Stimulated activated CD4-positive, alpha-beta T cell treated with anti-CD3 and anti-CD28 coated beads, Interleukin-12 subunit alpha, Interleukin-12 subunit beta, amount 100 ng/mL, for 4 hours (primary cell): ENCODE measurements around the gene PRR15.

ENCODE experiments used
- DNase-seq: peaks from one replicate; pipeline ENCODE4 v3.0.0-alpha.2; 2020

Gene PRR15

DNA sequence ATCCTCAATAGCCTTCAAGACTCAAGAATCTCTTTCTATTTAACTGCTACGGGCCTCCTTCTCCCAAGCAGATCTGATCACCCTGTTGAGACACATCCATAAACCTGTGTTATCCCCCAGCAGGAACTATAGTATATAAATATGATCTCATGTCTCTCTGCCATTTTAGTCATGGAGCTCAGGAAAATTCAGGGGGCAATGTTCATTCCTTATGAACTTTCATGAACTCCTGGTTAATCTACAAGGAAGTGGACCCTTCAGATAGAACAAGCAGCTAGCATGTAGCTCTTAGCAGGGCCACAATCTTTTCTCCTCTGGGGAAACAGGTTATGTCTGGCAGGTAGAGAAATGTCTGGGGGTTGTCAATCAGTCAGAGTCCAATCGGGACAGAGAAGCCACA, 8.9 kb downstream of the PRR15 start:
- DNase-seq: no peak

DNA sequence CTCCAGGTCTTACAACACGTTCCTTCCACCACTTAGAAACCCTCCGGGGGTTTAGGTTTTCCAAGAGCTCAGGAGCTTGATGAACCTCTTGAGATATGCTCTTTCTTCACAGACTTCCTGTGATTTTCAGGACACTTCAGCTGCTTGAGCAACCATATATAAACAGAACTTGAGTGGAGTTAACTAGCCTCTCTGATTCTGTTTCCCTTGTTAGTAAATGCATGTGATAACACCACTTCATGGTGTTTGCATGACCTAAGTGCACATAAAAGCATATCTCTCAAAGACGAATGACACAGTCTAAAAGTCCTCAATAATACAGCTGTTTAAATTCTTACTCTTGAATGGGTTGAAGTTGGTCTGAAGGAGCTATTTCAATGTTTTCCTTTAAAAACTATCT, 9.9 kb downstream of the PRR15 start:
- DNase-seq: no peak

DNA sequence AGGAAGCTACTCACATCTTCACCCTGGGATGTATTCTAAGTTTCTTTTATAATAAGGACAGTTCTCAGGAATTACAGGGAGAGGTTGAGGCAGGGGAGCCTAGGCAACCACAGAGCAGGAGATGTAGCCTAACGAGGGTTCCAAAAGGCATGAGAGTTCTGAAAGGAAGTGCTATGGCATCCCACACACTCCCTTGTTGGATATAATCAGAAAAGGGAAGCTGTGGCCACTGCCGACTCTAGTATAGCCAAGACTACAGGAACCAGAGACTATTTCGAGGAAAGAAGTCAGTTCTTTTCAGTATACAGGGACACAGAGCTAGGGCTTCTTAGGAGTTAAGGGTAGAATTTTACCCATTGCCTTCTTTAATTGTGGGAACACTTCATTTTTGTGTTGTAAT, 11.0 kb downstream of the PRR15 start:
- DNase-seq: no peak

DNA sequence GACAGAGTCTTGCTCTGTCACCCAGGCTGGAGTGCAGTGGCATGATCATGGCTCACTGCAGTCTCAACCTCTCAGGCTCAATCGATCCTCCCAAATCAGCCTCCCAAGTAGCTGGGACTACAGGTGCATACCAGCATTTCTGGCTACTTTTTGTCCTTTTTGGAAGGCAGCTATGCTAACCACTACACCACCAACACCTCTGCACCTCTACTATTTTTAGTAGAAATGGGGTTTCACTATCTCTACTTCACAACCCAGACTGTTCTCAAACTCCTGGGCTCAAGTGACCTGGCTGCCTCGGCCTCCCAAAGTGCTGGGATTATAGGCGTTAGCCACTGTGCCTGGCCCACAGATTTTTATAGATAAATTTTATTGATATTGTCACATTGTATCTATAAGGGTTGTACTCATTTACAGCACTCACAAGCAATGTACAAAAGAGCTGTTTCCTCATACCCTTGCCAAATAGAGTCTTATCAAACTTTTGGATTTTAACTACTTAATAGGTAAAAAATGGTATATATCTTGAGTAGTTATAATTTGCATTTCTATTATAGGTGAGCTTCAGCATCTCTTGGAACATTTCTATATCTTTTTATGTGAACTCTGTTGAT, 23.7 kb downstream of the PRR15 start:
- DNase-seq: no peak

DNA sequence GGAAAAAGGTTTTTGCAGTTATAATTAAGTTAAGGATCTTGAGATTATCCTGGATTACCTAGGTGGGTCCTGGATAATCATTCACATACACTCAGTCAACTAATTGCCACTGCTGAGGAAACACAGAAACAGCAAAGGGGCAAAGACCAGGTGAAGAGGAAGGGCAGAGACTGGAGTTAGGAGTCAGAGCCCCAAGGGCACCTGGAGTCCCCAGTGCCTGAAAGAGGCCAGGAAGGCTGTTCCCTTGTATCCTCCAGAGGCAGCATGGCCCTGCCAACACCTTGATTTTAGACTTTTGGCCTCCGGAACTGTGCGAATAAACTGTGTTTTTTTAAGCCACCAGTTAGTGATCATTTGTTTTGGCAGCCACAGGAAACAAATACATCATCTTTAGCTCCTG, 24.6 kb downstream of the PRR15 start:
- no peak for DNase-seq

DNA sequence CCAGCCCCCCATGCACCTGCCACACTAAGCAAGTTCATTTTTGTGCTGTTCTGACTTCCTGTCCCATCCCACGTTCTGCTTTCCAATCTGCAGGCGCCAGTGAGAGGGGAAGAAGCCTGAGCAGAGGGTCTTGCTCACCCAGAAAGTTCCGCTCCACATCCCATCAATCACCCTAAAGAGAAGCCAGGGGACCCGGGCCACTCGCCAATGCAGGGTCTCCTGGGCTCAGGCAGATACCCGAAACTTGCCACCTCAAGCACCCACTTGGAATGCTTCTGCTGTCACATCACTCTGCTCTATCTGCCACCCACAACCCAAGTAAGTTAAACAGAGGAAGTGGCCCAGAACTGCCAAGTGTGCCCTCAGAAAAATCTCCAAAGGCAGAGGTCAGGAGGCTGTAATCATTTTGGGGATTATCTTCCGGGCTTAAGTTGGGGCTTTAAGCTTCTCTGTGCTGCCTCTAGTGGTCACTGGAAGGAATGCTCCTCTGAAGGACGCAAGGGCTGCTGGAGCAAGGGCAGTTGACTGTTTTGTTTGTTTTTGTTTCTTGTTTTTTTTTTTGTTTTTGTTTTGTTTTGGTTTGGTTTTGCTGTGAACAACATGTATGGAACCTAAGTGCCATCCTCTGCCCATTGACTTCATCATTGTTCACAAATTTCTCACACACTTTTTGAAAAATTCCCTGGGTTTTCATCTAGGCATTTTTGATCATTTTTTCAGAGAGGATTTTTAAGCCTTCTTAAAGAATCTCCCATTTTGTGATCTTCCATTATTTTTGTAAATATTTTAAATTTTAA, 25.5 kb downstream of the PRR15 start:
- DNase-seq: no peak

DNA sequence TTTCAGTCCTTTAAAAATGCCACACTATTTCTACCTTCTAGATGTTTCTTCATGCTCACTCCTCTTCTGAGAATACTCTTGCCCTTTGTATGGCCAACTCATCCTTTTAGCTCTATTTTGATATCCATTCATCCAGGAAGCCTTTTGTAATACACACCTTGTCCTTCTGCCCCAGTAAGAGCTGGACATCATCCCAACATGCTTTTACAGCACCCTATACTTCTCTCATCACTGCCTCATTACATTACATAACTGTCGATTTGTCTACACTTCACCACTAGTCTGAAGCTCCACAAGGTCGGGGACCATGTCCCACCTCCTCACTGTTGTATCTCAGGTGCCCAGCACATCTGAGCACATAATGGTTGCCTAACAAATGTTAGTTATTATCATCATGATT, 29.2 kb downstream of the PRR15 start:
- no peak for DNase-seq

DNA sequence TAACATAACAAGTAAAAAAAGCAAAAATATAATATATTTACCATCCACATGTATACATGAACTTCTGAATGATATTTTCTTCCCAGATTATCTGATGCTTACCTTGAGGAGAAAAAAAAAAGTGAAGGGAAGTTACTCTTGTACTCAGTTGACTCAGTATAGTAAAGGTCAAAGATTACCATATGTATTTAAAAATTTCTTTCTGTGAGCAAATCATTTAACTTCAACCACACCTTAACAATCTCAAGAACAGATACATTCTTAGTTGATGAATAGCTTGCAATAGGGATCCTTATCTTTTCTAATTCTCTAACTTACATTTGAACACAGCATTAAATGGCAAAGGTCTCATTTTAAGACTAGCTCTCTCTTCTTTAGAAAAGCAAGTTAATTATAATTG, 29.8 kb downstream of the PRR15 start:
- no peak for DNase-seq

DNA sequence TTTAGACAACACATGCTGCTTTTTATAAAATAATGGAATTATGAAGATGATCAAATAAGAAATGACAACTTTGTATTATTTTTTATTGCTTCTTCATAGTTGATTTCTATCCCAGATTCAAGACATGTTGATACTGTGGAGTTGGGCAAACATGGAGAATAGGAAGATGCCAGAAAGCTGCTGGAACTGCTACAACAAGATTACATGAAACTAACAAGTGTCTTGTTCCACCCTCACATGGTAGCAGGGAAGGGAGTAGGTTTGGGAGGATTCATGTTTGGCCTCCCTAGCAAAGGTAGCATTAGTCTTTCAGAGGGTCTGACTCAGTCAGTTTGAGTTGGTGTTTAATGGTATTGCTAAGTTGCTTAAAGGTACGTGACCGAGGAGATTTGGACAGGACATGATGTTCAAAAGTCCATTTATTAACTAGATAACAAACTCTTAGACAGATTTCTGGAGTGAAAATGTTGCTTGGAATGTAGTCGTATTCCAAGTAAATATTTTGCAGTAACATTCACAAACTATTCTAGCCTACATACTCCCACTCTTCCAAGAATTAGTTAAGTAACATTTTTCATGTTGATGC, 33.1 kb downstream of the PRR15 start:
- no peak for DNase-seq

DNA sequence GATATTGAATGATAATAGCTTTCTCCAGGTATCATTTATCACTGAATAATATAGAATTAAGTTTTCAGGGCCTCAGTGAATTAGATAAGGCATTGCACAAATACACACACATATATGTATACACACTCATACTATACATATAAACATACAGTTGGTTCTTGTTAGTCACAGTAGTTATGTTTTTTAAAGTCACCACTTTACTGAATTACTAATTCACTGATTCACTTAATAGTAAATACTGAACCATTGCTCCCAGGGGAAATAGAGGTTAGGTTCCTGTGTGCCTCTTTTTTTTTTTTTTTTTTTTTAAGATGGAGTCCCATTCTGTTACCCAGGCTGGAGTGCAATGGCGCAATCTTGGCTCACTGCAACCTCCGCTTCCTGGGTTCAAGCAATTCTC, 33.6 kb downstream of the PRR15 start:
- no peak for DNase-seq

DNA sequence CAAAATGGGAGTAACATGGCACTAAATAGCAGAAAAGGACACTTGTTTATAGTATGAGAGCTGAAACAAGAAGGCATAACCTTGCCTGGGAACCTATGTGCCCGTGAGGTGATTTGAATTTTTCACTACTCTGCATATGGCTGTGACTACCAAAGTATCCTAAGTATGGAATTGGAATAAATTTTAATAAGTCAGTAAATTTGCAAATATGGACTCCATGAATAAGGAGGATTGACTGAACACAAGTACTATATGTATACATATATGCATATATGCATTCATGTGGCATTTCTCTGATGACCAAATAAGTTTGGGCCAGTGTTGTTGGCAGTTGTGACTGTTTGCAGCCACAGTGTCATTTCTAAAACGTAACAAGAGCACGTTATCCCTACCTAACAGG, 34.5 kb downstream of the PRR15 start:
- no peak for DNase-seq

DNA sequence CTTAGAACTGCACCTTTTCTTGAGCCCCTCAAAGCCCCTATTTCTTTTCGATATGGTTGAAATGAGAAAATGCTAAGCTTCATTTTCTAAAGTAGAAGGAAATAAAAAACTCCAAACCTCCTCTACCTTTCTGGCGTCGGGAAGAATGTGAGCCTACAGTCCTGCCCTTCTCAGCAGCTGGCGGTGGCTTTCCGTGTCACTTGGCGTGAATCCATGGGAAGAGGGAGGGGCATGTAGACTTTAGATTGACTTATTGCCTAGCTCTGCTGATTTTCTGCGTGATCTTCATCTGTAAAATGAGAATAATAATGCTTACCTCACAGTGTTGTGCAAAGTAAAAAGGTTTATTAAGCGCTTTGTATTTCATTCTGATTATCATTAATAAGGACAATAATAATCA, 35.0 kb downstream of the PRR15 start:
- DNase-seq: no peak

DNA sequence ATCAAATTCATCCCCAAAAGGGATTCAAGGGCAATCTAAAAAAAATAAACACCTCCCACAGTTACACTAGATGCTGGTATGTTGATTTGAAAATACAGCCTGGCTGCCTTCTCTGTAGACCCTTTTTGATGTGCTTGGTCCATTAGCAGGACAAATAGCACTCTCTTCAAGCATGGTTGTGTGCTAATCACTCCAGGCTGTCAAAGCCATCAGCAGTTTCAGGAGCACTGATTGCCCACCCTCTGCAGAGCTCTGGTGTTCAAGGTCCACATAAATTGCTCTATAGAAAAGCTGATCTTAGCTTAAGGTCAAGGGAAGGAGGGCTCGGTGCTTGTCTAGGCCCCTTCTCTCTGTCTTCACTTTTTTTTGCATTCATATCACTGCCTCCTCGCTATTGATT, 35.4 kb downstream of the PRR15 start:
- no peak for DNase-seq

DNA sequence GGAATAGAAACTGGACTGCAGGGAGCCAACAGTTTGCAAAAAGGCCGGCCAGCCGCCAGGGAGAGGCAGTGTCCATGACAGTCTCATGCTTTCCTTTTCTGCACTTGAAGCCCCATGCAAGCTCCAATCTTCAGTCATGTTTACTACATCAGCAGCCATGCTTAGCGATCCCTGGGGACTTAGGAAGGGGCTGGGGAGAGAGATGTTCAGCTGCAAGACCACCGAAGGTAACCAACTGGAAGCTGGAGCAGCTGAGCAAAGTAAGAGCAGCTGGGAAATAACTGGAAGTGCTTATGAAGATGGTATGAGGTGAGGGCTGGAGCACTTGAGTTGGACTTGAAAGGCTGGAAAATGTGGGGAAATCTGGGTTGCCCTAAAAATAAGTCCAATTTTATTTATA, 37.0 kb downstream of the PRR15 start:
- DNase-seq: no peak

DNA sequence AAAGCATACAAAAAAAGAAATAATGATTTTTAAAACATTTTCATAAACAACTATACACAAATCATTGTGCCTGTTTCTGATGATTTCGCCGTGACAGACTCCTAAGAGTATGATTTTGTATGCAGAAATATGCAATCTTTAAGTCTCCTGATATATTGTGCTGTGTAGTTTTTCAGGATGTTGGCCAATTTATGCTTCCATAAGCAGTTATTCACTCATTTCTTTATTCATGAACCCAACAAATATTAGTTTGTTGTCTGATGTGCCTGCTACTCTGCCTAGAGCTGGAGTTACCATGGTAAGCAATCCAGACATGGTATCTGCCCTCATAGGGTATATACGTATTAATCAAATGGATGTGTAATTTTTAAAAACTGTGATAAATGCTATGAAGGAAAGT, 40.4 kb downstream of the PRR15 start:
- no peak for DNase-seq

DNA sequence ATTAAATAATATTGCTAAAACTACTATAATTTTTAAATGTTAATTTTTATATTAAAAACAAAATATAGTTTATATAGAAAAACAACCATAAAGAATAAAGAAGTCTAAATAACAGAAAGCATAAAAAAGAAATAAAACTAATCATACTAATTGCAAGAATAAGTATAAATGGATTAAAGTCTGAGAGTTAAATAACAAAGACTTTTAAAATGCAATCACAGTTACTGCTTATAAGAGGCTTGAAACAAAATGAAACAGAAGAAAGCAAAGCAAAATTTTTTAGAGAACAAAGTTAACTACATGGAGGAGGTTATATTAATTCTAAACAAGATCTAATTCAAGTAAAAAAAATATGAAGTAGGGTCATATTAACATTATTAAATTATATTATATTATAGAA, 41.1 kb downstream of the PRR15 start:
- DNase-seq: no peak

DNA sequence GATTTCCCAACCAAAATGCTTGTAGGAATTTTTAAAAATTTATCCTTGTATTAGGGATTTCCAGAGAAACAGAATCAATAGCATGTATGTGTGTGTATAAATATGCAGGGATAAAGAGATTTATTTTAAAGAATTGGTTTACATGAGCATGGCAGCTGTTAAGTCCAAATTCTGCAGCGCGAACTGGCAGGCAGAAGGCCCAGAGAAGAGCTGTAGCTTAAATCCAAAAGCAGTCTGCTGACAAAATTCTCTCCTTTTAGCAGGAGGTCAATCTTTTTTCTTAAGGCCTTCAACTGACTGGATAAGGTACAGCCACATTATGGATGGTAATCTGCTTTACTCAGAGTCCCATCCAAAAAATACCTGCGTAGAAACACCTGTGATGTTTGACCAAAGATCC, 42.0 kb downstream of the PRR15 start:
- no peak for DNase-seq

DNA sequence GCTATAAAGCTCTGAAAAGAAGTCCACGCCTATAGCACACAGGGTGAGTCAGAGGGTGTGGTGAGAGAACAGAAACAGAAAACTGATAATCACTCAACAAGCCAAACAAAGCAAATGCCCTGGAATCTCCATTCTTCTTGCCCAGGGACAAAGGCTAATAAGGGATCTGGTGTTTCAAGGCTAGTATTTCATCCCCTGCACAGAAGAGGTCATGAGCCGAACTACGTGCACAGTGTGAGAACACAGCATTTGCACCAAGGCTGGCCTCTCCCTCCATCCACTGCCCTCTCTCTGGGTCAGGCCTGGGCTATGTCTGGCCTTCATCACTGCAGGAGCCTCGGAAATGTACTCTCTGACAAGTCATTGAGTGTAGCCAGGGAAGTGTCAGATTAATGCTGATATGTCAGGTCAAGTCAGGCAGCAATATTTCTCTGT, 42.7 kb downstream of the PRR15 start:
- no peak for DNase-seq

DNA sequence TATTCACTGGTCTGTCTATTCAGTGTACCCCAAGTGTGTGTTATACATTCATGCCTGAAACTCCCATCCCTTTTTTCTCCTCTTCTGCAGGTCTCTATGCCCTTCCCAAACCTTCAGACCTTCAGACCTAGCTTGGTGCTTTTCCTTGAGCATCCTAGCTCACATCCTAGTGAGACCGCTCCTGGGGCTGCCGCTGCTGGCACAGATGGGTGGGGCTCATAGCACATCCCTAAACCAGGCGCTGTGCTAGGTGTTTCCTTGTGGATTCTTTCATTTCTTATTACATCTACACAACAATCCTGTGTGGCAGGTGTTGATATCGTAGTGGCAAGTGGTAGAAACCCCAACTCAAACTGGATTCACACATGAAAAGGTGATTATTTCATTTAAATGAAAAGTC, 43.2 kb downstream of the PRR15 start:
- DNase-seq: no peak

DNA sequence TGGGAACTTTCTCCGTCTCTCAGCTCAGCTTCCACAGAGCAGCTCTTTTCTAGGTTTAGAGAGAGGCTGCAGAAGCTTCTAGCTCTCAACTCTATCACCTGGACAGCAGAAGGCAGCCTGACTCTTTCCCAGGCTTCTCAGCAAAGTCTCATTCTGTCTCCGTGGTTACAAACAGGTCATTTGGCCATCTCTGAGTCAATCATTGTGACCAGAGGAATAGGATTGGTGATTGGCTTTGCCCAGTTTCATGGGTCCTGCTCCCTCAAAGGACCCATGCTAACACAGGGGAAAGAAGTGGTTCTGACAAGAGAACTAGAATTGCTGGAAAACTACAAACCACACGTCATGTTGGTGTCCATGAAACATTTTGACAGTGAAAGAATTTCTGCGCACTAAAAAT, 43.6 kb downstream of the PRR15 start:
- no peak for DNase-seq

DNA sequence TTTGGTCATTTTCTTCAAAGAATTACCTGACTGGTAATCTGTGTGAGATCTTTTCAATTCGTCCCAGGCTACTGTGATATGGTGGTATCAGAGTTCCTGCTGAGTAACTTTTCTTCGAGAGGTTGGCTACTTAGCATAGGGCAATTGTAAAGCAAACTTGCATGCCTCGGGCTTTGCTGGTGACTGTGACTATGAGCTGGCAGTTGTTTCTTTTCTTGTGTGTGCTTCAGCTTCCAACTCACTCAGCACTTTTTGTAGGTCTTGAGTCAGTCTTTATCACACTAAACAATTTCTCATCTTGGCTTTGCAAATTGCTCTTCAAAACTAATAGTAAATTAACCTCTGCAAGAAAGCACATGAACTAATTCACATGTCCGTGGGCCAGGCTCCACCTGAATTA, 44.3 kb downstream of the PRR15 start:
- no peak for DNase-seq

DNA sequence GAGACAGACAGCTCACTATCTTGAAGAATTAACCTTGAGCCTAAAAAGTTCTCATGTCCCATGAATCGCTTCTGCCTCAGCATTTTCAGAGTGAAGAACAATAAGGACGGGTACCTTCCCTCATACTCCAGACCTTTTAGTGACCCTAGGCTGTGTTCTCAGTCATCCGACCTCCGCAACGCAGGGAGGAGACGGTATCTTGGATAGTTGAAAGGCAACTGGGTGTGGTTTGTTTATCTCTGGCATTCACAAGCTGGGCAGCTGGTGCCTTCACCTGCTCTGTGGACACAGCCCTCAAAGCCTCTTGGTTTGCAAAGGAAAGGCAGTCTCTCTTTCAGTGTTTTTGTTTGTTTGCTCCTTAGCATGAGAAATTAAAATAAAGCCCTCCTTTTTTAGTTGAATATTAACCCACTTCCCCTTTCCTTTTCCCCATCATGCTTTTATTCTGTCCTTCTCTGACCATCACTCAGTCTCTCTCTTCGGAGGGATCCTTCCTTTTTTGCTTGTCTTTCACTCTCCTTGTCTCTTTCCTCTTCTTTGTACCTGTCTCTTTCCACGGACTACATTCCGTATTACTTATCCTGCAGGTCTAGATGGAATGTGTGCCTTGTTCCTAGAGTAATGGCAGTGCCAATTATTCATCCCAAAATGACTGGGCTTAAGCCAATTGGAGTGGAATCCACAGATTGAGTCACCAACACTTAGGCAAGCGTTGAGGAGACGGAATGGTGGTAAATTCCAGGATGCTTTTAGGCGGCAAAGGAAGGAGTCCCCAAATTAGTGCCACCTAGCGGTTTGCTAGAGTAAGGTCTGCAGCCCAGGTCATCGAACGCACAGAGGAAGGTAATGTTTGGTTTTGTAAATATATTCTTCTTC, 45.8 kb downstream of the PRR15 start:
- no peak for DNase-seq

DNA sequence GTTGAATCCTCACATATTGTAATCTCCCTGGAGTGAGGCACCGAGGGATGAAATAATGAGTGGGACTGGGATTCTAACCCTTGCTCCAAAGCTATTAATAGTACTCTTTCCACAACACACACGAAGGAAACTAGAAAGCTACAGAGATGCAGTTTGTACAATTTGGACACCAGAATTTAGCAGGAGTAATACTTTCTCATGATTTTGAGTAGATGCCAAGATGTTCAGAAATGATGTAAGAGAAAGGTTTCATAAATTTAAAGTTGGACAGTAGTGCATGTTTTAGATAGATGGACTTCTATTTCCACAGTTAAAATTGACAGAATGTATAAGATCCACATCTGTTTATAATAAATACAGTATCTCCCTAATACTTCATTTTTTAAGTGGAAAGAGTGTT, 46.5 kb downstream of the PRR15 start:
- no peak for DNase-seq
